Adipocyte (in vitro differentiated cells): ENCODE measurements around the gene CYP4A22.
A peak's percentile ranks its signal among the peaks of the same experiment; 100 is the strongest.

Source experiments
- DNase-seq: peaks from one replicate; pipeline ENCODE4 v3.0.0-alpha.2; 2015; ENCODE audit warnings: low read depth
- H3K27me3 ChIP-seq: replicated peaks from 2 replicates; pipeline ENCODE4 v1.7.0; 2013; ENCODE audit warnings: mild to moderate bottlenecking, low read length, moderate library complexity; ENCODE audit not compliant: control insufficient read depth, insufficient read depth
- H3K36me3 ChIP-seq: 2 replicates; pipeline ENCODE4 v1.7.0; 2013; ENCODE audit warnings: low read length, mild to moderate bottlenecking, moderate library complexity; ENCODE audit not compliant: control insufficient read depth, insufficient read depth, severe bottlenecking
- H3K4me1 ChIP-seq: 2 replicates; pipeline ENCODE4 v1.7.0; 2013; ENCODE audit warnings: mild to moderate bottlenecking, low read length, moderate library complexity; ENCODE audit not compliant: control insufficient read depth, insufficient read depth
- H3K4me3 ChIP-seq: 2 replicates; pipeline ENCODE4 v1.7.0; 2013; ENCODE audit warnings: mild to moderate bottlenecking, low read length, moderate library complexity
- H3K9ac ChIP-seq: 2 replicates; pipeline ENCODE4 v1.7.0; 2013; ENCODE audit warnings: mild to moderate bottlenecking, low read length, moderate library complexity
- H3K9me3 ChIP-seq: 2 replicates; pipeline ENCODE4 v1.7.0; 2013; ENCODE audit warnings: mild to moderate bottlenecking, low read length, moderate library complexity; ENCODE audit not compliant: control insufficient read depth

CYP4A22 gene

DNA sequence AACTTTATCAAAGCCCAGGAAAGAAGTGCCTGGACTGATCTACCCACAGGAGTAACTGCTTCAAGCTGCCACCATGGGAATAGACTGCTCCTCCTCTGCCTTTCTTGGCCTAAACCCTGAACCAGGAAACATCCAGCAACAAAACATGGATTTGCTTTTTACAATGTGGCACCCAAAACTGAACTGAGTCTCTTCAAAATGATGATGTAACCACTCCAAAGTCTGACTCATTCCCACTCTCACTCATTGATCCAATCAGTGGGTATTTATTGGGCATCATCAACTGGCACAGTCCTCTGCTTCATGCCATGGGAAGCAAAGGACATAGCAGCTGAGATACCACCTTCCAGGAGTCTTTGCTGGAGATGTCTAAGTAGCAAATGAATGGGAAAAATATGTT lies 23.5 kb downstream of the CYP4A22 start:
- H3K4me3 ChIP-seq: no peak overlapping the region
- no peak overlapping the region for H3K9ac ChIP-seq
- no peak for DNase-seq
- no peaks in the 10 kb centered on the region for H3K4me1 ChIP-seq
- H3K36me3 ChIP-seq: no peaks in the 10 kb centered on the region
- no peaks in the 10 kb centered on the region for H3K27me3 ChIP-seq
- no peaks in the 10 kb centered on the region for H3K9me3 ChIP-seq

GRCh38 chr1:47161298-47162040 lies 24.2 kb downstream of the CYP4A22 start:
- DNase-seq: no peak
- no peak overlapping the region for H3K9ac ChIP-seq
- H3K36me3 ChIP-seq: no peaks in the 10 kb centered on the region
- no peaks in the 10 kb centered on the region for H3K9me3 ChIP-seq
- H3K27me3 ChIP-seq: no peaks in the 10 kb centered on the region
- H3K4me1 ChIP-seq: no peaks in the 10 kb centered on the region
- H3K4me3 ChIP-seq: no peak overlapping the region

DNA sequence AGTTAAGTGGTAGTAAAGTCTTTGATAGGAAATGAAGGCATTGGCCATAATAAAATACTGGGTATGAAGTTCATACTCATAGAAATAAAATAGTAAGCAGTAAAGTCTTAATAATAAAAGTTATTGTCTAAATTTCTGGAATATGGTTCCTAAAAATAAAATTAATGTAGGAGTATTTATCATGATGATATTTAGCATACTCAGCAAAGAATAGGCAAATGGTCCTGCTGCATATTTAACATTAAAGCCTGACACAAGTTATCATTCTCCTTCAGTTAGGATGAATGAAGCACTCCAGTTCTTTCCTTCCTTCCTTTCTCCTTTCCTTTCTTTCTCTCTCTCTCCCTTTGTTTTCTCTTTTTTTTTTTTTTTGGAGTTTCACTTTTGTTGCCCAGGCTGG lies 27.3 kb downstream of the CYP4A22 start:
- DNase-seq: no peak
- Histone ChIP-seq H3K4me1 (no peaks in the 10 kb centered on the region), H3K4me3 (no peak overlapping the region), H3K9me3 (no peaks in the 10 kb centered on the region), H3K27me3 (no peaks in the 10 kb centered on the region), H3K9ac (no peak overlapping the region), H3K36me3 (no peaks in the 10 kb centered on the region)

DNA sequence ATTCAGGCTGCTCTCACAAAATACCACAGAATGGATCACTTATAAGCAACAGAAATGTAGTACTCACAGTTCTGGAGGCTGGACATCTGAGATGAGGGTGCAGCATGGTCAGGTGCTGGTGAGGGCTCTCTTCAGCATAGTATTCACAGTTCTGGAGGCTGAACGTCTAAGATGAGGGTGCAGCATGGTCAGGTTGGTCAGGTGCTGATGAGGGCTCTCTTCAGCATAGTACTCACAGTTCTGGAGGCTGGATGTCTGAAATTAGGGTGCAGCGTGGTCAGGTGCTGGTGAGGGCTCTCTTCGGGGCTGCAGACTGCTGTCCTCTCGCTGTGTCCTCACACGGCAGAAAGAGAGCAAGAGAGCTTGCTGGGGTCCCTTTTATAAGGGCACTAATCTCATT lies 35.5 kb downstream of the CYP4A22 start:
- no peaks in the 10 kb centered on the region for H3K4me1 ChIP-seq
- no peak overlapping the region for H3K9ac ChIP-seq
- no peaks in the 10 kb centered on the region for H3K9me3 ChIP-seq
- DNase-seq: no peak
- H3K4me3 ChIP-seq: no peak overlapping the region
- peaks cover 6% of the 10 kb centered on the region for H3K27me3 ChIP-seq
- no peaks in the 10 kb centered on the region for H3K36me3 ChIP-seq

- no peaks in the 10 kb centered on the region for H3K36me3 ChIP-seq
- peaks cover 8% of the 10 kb centered on the region for H3K4me1 ChIP-seq
- DNase-seq: no peak
- H3K9ac ChIP-seq: no peak overlapping the region
- H3K9me3 ChIP-seq: no peaks in the 10 kb centered on the region
- peaks cover 6% of the 10 kb centered on the region for H3K27me3 ChIP-seq
- no peak overlapping the region for H3K4me3 ChIP-seq
Measured at GRCh38 chr1:47174656-47175020, 37.4 kb downstream of the CYP4A22 start.

DNA sequence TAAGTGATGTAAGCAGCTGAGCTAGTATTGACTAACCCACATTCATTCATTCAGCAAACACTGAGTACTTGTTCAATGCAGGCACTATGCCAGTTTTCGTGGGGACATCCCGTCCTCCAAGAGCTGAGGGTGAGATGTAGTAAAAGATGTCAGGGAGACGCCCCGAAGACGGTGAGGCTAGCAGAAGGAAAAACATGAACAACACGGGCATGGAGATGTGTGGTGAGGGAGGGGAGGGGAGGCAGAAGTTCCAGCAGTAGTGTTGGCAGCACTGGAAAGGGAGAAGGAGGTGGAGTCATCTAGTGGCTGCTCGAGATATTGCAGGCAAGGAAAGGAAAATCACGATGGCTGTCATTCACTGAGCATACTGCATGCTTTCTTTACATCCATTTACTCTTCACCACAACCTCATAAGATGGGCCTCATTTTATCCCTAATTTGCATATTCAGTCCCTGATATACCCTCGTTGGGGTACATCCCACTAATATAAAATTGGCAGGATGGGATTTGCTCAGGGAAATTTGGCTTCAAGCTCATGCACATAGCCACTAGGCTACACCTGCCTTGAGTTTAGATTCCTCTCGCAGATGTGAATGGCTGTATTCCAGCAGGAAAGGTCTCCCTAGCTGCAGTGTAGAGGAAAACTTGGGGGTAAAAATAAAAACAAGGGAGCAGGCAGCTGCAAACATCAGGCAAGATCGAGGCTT lies 38.1 kb downstream of the CYP4A22 start:
- no peak overlapping the region for H3K4me3 ChIP-seq
- peak; percentile 78 for DNase-seq

GRCh38 chr1:47178020-47178419 lies 40.8 kb downstream of the CYP4A22 start:
- peaks cover 15% of the 10 kb centered on the region for H3K4me1 ChIP-seq
- no peaks in the 10 kb centered on the region for H3K9me3 ChIP-seq
- H3K4me3 ChIP-seq: no peak overlapping the region
- H3K36me3 ChIP-seq: no peaks in the 10 kb centered on the region
- no peak for DNase-seq
- H3K9ac ChIP-seq: no peak overlapping the region
- H3K27me3 ChIP-seq: peaks cover 26% of the 10 kb centered on the region

More for the DNA sequence above, 38.1 kb downstream of the CYP4A22 start:
- Histone ChIP-seq H3K36me3 (no peaks in the 10 kb centered on the region), H3K9ac (no peak overlapping the region), H3K4me1 (peaks cover 14% of the 10 kb centered on the region), H3K9me3 (no peaks in the 10 kb centered on the region), H3K27me3 (peaks cover 11% of the 10 kb centered on the region)

- H3K9me3 ChIP-seq: no peaks in the 10 kb centered on the region
- H3K27me3 ChIP-seq: peaks cover 32% of the 10 kb centered on the region
- no peaks in the 10 kb centered on the region for H3K36me3 ChIP-seq
- H3K9ac ChIP-seq: peak overlapping the region; percentile 78
- peaks cover 15% of the 10 kb centered on the region for H3K4me1 ChIP-seq
- H3K4me3 ChIP-seq: peak overlapping the region; percentile 75
- no peak for DNase-seq
Measured at GRCh38 chr1:47178654-47179016, 41.4 kb downstream of the CYP4A22 start.

DNA sequence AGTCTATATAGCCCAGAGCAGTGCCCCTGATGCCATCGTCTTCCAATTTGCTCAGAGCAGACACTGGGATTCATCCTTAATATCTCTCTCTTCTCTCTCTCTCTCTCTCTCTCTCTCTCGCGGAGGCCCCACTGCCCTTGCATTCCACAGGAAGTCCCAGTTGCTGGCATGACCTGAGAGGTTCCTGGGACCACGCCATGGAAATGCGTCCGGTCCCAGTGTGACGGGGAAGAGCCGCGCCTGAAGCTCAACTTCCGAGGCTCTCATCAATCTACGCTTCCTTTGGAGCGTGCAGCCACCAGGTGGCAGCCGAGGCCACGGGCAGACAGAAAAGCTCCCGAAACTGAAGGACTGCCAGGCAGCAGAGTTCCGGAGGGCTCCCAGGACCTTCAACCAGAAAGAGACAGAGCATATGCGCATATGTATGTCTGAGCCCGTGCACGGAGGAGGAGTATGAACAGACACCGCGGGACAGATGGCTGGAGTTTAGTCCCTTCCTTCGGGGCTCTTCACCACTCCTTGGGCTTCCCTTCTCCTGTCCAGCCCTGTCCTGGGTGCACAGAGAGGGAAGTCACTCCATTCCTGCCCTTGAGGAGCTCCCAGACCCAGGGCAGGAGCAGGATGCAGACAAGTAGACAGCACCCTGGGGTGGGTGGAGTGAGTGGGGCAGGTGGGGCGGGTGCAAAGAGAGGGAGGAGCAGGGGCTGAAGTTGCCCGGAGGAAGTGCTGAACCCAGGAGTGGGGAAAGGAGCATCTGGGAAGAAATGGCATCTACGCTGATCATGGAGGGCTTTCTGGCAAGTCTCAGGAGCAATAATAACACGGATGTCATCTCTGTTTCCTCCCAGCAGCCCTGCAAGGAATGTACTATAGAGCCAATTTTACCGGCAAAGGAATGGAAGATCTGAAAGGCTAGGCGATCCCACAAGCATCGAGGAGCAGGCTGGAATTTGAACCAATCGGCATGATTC lies 42.1 kb downstream of the CYP4A22 start:
- no peaks in the 10 kb centered on the region for H3K36me3 ChIP-seq
- H3K9me3 ChIP-seq: no peaks in the 10 kb centered on the region
- peak overlapping the region; percentile 75 for H3K4me3 ChIP-seq
- peaks cover 36% of the 10 kb centered on the region for H3K27me3 ChIP-seq
- peak; percentile 97 for DNase-seq
- H3K9ac ChIP-seq: peak overlapping the region; percentile 78
- peaks cover 15% of the 10 kb centered on the region for H3K4me1 ChIP-seq

DNA sequence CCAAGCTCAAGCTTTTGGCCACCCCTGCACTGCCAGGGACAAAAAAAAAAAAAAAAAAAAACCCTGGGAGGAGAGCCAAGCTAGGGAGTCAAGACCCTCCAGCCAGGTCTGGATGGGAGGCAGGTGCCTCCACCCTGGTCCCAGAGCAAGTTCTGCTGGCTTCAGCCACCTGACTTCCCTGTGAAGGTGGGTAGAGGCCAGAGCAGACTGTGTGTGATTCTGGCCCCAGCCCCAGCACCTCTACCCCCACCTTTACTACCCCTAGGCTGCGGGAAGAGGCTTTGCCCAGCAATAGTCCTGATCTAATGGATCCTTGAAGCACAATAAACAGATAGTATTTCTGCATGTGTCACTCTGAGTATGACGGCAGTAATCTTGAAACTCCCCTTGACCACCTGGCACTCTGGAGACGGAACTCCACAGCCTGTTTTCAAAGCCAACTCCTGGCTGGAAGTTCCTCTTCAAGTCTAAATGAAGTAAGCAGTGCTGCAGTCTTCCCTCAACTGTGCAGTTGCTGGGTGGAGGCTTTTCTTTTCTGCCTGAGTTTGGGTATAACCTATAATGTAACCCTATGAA lies 42.8 kb downstream of the CYP4A22 start:
- DNase-seq: no peak
- H3K9me3 ChIP-seq: no peaks in the 10 kb centered on the region
- H3K9ac ChIP-seq: no peak overlapping the region
- H3K4me3 ChIP-seq: peak overlapping the region; percentile 75
- peaks cover 39% of the 10 kb centered on the region for H3K27me3 ChIP-seq
- H3K36me3 ChIP-seq: no peaks in the 10 kb centered on the region
- peaks cover 15% of the 10 kb centered on the region for H3K4me1 ChIP-seq
